Measurements from ENCODE around the gene F5. TPM values are rescaled to one million over a fixed set of nuclear protein-coding genes. Genes with fewer than 3 reads are reported as not detected.

Gene F5
- total RNA-seq, 1 experiment from 2014 or later: 0.37 TPM

DNA sequence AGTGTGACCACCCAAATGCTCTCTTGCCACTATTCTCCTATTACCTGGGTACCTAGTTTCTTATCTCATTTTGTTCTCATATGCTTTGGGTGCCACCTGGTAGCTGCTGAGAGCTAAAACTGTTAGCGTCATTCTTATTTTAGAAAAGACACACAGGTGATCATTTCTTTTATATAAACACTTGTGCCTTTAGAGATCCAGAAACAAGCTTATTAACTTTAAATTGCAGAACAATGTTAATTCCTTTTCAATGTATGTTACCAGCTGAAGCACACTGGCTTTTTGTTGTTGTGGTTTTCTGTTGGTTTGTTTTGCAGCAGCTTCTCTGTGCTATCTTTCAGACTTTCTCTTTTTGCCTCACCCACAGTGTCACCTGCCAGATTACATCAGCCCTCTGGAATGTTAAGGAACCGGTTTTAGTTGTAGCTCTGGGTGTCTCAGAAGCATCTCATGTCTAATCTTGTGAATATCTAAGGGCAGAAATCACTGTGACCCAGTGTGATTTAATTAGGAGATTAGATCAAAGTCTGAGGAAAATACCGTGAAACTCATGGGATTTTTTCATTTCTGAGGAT, 57.1 kb downstream of the F5 start:
- Histone ChIP-seq H3K9me2 (ENCODE audit: insufficient read depth) (no peaks in the 10 kb centered on the region), H3K27me3 (ENCODE audit: insufficient read depth, low read length) (no peaks in the 10 kb centered on the region), H3K36me3 (ENCODE audit: control insufficient read depth in 1 of 2, insufficient read depth in 2 of 2, low read length in 2 of 2) (no peaks in the 10 kb centered on the region), H3K4me2 (ENCODE audit: low read length) (peak overlapping the region; percentile 72), H3K9me3 (ENCODE audit: control insufficient read depth in 1 of 2, insufficient read depth in 1 of 2, low read depth in 1 of 2, low read length in 2 of 2) (no peaks in the 10 kb centered on the region), H3K79me2 (ENCODE audit: insufficient read depth, low read length) (no peaks in the 10 kb centered on the region), H2AFZ (ENCODE audit: low read depth, low read length, poor library complexity, severe bottlenecking) (peak overlapping the region; percentile 52), H3K4me3 (replicated peaks in 1 of 2; ENCODE audit: low read depth in 1 of 2, low read length in 2 of 2) (peak overlapping the region; percentile 17 to 42), H3K4me1 (ENCODE audit: control insufficient read depth in 1 of 2, insufficient read depth in 2 of 2, low read length in 2 of 2) (peaks cover 23 to 40% of the 10 kb centered on the region in 2 experiments), H3K9ac (ENCODE audit: low read length) (0 out of 2 replicates have a peak overlapping the region, but pooled peaks have one; percentile 26), H4K20me1 (ENCODE audit: insufficient read depth) (no peaks in the 10 kb centered on the region), H3K27ac (ENCODE audit: low read depth, low read length) (no peak overlapping the region; the same call in 1 of the 2 replicates)
- intact Hi-C loops (cut with micrococcal nuclease): loop anchor here (5.0 kb wide), 1 partner anchor 42 kb away; the partner anchor contains the start of gene SLC19A2
- ATAC-seq: peak; percentile 96
- ChIA-PET CTCF (interaction anchor here (0.8 to 1.3 kb wide), 3 partner anchors 17 to 926 kb away, joined by 3 to 6 read pairs (median 3); no protein-coding TSS in a partner anchor), POLR2A (interaction anchor here (1.2 kb wide), 1 partner anchor 43 kb away, joined by 5 read pairs; the partner anchor contains the start of gene SLC19A2), RAD21 (ENCODE audit: low non-redundant PET in 1 of 2, low total read pairs in 2 of 2, uncharacterized antibody in 2 of 2, unreplicated experiment in 2 of 2) (interaction anchor here in 1 of 2 experiments (0.7 kb wide), 2 partner anchors 17 to 395 kb away, joined by 3 read pairs; no protein-coding TSS in a partner anchor)
- peak; percentile 85 for DNase-seq (ENCODE audit: low read depth, low spot score)
- no TSS peak for BruUV-seq (replicated peaks)
- TF ChIP-seq FOSL1 (IDR thresholded peaks at IDR 0.05; ENCODE audit: low read depth) (peak; percentile 86), YY1 (IDR thresholded peaks at IDR 0.05; ENCODE audit: extremely low read depth, insufficient replicate concordance, low read depth, low read length) (peak; percentile 47), CEBPB (IDR thresholded peaks at IDR 0.05; ENCODE audit: low read depth) (peak; percentile 79), CBX3 (IDR thresholded peaks at IDR 0.05; ENCODE audit: low read depth) (peak; percentile 84), EZH2phosphoT487 (IDR thresholded peaks at IDR 0.05; ENCODE audit: borderline replicate concordance) (no peak), ATF3 (IDR thresholded peaks at IDR 0.05) (peak; percentile 91), SP1 (IDR thresholded peaks at IDR 0.05; ENCODE audit: low read depth) (peak; percentile 89), RAD21 (IDR thresholded peaks at IDR 0.05; ENCODE audit: low read depth) (peak; percentile 31; the same call in 1 of the 2 replicates), POLR2A (IDR thresholded peaks at IDR 0.05; ENCODE audit: borderline replicate concordance, extremely low read depth, insufficient read depth, insufficient read length) (no peak), TCF7L2 (IDR thresholded peaks at IDR 0.05; ENCODE audit: borderline replicate concordance, extremely low read depth, insufficient read depth, insufficient read length) (no peak), CTCF (IDR thresholded peaks at IDR 0.05 in 2 of 3, conservative IDR thresholded peaks at IDR 0.05 in 1 of 3; ENCODE audit: borderline replicate concordance in 1 of 3, insufficient read depth in 1 of 3, low read depth in 2 of 3, low read length in 2 of 3) (no peak), POLR2AphosphoS5 (IDR thresholded peaks at IDR 0.05; ENCODE audit: low read depth, low read length) (peak; percentile 53; the same call in 1 of the 2 replicates), EGR1 (IDR thresholded peaks at IDR 0.05; ENCODE audit: low read depth) (0 out of 2 replicates have a peak, but pooled peaks have one; percentile 9), ZNF274 (IDR thresholded peaks at IDR 0.05; ENCODE audit: low read depth, low read length) (no peak), SIN3A (IDR thresholded peaks at IDR 0.05; ENCODE audit: low read depth) (peak; percentile 83)
- TF ChIP-seq, protein P1, sequence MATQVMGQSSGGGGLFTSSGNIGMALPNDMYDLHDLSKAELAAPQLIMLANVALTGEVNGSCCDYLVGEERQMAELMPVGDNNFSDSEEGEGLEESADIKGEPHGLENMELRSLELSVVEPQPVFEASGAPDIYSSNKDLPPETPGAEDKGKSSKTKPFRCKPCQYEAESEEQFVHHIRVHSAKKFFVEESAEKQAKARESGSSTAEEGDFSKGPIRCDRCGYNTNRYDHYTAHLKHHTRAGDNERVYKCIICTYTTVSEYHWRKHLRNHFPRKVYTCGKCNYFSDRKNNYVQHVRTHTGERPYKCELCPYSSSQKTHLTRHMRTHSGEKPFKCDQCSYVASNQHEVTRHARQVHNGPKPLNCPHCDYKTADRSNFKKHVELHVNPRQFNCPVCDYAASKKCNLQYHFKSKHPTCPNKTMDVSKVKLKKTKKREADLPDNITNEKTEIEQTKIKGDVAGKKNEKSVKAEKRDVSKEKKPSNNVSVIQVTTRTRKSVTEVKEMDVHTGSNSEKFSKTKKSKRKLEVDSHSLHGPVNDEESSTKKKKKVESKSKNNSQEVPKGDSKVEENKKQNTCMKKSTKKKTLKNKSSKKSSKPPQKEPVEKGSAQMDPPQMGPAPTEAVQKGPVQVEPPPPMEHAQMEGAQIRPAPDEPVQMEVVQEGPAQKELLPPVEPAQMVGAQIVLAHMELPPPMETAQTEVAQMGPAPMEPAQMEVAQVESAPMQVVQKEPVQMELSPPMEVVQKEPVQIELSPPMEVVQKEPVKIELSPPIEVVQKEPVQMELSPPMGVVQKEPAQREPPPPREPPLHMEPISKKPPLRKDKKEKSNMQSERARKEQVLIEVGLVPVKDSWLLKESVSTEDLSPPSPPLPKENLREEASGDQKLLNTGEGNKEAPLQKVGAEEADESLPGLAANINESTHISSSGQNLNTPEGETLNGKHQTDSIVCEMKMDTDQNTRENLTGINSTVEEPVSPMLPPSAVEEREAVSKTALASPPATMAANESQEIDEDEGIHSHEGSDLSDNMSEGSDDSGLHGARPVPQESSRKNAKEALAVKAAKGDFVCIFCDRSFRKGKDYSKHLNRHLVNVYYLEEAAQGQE (IDR thresholded peaks at IDR 0.05; ENCODE audit: low read depth): no peak
- TF ChIP-seq, protein P2, sequence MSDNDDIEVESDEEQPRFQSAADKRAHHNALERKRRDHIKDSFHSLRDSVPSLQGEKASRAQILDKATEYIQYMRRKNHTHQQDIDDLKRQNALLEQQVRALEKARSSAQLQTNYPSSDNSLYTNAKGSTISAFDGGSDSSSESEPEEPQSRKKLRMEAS (IDR thresholded peaks at IDR 0.05): peak; percentile 51; the same call in 1 of the 2 replicates
- TF ChIP-seq, protein P3, sequence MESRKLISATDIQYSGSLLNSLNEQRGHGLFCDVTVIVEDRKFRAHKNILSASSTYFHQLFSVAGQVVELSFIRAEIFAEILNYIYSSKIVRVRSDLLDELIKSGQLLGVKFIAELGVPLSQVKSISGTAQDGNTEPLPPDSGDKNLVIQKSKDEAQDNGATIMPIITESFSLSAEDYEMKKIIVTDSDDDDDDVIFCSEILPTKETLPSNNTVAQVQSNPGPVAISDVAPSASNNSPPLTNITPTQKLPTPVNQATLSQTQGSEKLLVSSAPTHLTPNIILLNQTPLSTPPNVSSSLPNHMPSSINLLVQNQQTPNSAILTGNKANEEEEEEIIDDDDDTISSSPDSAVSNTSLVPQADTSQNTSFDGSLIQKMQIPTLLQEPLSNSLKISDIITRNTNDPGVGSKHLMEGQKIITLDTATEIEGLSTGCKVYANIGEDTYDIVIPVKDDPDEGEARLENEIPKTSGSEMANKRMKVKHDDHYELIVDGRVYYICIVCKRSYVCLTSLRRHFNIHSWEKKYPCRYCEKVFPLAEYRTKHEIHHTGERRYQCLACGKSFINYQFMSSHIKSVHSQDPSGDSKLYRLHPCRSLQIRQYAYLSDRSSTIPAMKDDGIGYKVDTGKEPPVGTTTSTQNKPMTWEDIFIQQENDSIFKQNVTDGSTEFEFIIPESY (IDR thresholded peaks at IDR 0.05; ENCODE audit: extremely low read depth, insufficient replicate concordance, low read length): no peak
